ENCODE measurements around the gene STK24.

Gene STK24

GRCh38 chr13:98514288-98514687, 62.6 kb downstream of the STK24 start:
- TF ChIP-seq ZFX (IDR thresholded peaks at IDR 0.05; ENCODE audit: borderline replicate concordance) = no peak
- H3K27ac ChIP-seq = no peak overlapping the region

GRCh38 chr13:98513837-98514236, 63.1 kb downstream of the STK24 start:
- H3K27ac ChIP-seq = no peak overlapping the region
- TF ChIP-seq CTCF (IDR thresholded peaks at IDR 0.05) (no peak), ZFX (IDR thresholded peaks at IDR 0.05; ENCODE audit: borderline replicate concordance) (no peak)

- no peak for TF ChIP-seq CTCF (IDR thresholded peaks at IDR 0.05)
- TF ChIP-seq ZFX (IDR thresholded peaks at IDR 0.05; ENCODE audit: borderline replicate concordance) = no peak
- no peak overlapping the region for H3K27ac ChIP-seq
Observed at GRCh38 chr13:98512774-98513665, 63.9 kb downstream of the STK24 start.

GRCh38 chr13:98511435-98511834, 65.5 kb downstream of the STK24 start:
- TF ChIP-seq CTCF (IDR thresholded peaks at IDR 0.05) (no peak), ZFX (IDR thresholded peaks at IDR 0.05; ENCODE audit: borderline replicate concordance) (no peak)
- H3K27ac ChIP-seq = no peak overlapping the region

- H3K27ac ChIP-seq = no peak overlapping the region
- TF ChIP-seq CTCF (IDR thresholded peaks at IDR 0.05) (no peak), ZFX (IDR thresholded peaks at IDR 0.05; ENCODE audit: borderline replicate concordance) (no peak)
Observed at GRCh38 chr13:98510156-98510509, 66.8 kb downstream of the STK24 start.

- H3K27ac ChIP-seq = no peak overlapping the region
Observed at GRCh38 chr13:98509271-98510155, 67.4 kb downstream of the STK24 start.

GRCh38 chr13:98508685-98509084, 68.2 kb downstream of the STK24 start:
- no peak overlapping the region for H3K27ac ChIP-seq
- TF ChIP-seq ZFX (IDR thresholded peaks at IDR 0.05; ENCODE audit: borderline replicate concordance) (no peak), CTCF (IDR thresholded peaks at IDR 0.05) (no peak)

More at GRCh38 chr13:98509271-98510155, 67.4 kb downstream of the STK24 start:
- no peak for TF ChIP-seq CTCF (IDR thresholded peaks at IDR 0.05)
- TF ChIP-seq ZFX (IDR thresholded peaks at IDR 0.05; ENCODE audit: borderline replicate concordance) = no peak
